HEK293 (cell line): Measurements from ENCODE around the gene ATP8B1.
"Not testable (repeated sequence)": the region's sequence is repeated elsewhere in the genome, so short reads cannot be mapped to it uniquely, and the experiment has no call there.

Experiments
- CTCF ChIA-PET: fragments of 350-600 bp; formaldehyde crosslinking; extraction: SDS; loops from one replicate; lab custom pipeline; 2021; ENCODE audit warnings: antibody characterized with exemption; lab: Yijun Ruan, JAX
- POLR2A ChIA-PET: fragments of 300-600 bp; formaldehyde crosslinking; extraction: SDS; loops from one replicate; lab custom pipeline; 2020; ENCODE audit warnings: antibody characterized with exemption, inconsistent platforms; lab: Yijun Ruan, JAX
- H3K27ac ChIP-seq: fragments of 200-500 bp; sonication (Bioruptor generic); 2 replicates; pipeline ENCODE4 v1.5.1; 2014; ENCODE audit warnings: low read depth, low read length, control low read depth, inconsistent platforms; ENCODE audit errors: extremely low read depth
- H3K36me3 ChIP-seq, 2 experiments: fragments of 200-500 bp in 1 of 2; sonication (Bioruptor generic) in 1 of 2; 1 replicate in 1 of 2; 2 replicates in 1 of 2; pipeline ENCODE4 v1.5.1; 2014 to 2017; ENCODE audit warnings: inconsistent platforms in 2 of 2, low read length in 2 of 2; ENCODE audit not compliant: control insufficient read depth in 2 of 2, insufficient read depth in 1 of 2
- H3K4me1 ChIP-seq: fragments of 200-500 bp; sonication (Bioruptor generic); 2 replicates; pipeline ENCODE4 v1.5.1; 2014; ENCODE audit warnings: mild to moderate bottlenecking, low read length, inconsistent platforms; ENCODE audit not compliant: control insufficient read depth, insufficient read depth
- H3K4me3 ChIP-seq: 2 replicates; pipeline ENCODE4 v1.5.1; 2011; ENCODE audit warnings: low read depth, mild to moderate bottlenecking, control low read depth, low read length, moderate library complexity
- H3K9me3 ChIP-seq: fragments of 200-500 bp; sonication (Bioruptor generic); 2 replicates; pipeline ENCODE4 v1.5.1; 2014; ENCODE audit warnings: low read depth, low read length, inconsistent platforms; ENCODE audit not compliant: control insufficient read depth, insufficient read depth
- KLF1 ChIP-seq: fragments of 450-650 bp; formaldehyde crosslinking; IDR thresholded peaks from 2 replicates; pipeline ENCODE4 v1.5.1; 2016; ENCODE audit warnings: missing biosample characterization, missing genetic modification characterization
- PRDM1 ChIP-seq: fragments of 450-650 bp; formaldehyde crosslinking; IDR thresholded peaks from 2 replicates; pipeline ENCODE4; 2016; ENCODE audit warnings: missing biosample characterization, missing genetic modification characterization
- REPIN1 ChIP-seq: fragments of 450-650 bp; formaldehyde crosslinking; IDR thresholded peaks from 2 replicates; pipeline ENCODE4 v1.5.1; 2017; ENCODE audit warnings: missing biosample characterization, missing genetic modification characterization, low read depth
- SETDB1 ChIP-seq: IDR thresholded peaks from one replicate; pipeline ENCODE4 v1.6.1; 2017; ENCODE audit warnings: mild to moderate bottlenecking, low read length, moderate library complexity, mixed read lengths; ENCODE audit not compliant: insufficient read length
- TSHZ1 ChIP-seq: fragments of 450-650 bp; formaldehyde crosslinking; IDR thresholded peaks from 2 replicates; pipeline ENCODE4 v1.5.1; 2016; ENCODE audit warnings: missing biosample characterization, missing genetic modification characterization, borderline replicate concordance
- ZIC2 ChIP-seq: fragments of 450-650 bp; formaldehyde crosslinking; IDR thresholded peaks from 2 replicates; pipeline ENCODE4 v1.5.1; 2016; ENCODE audit warnings: missing biosample characterization, missing genetic modification characterization
- ZNF16 ChIP-seq: fragments of 450-650 bp; formaldehyde crosslinking; IDR thresholded peaks from 2 replicates; pipeline ENCODE4 v1.5.1; 2016; ENCODE audit warnings: low read depth, missing biosample characterization, missing genetic modification characterization
- ZNF514 ChIP-seq: fragments of 450-650 bp; formaldehyde crosslinking; IDR thresholded peaks from 2 replicates; pipeline ENCODE4 v1.5.1; 2016; ENCODE audit warnings: missing biosample characterization, missing genetic modification characterization
- ZNF549 ChIP-seq: fragments of 450-650 bp; IDR thresholded peaks from 2 replicates; pipeline ENCODE4 v1.5.1; 2018; ENCODE audit warnings: missing biosample characterization, missing genetic modification characterization, mild to moderate bottlenecking, inconsistent platforms, moderate library complexity
- ZNF704 ChIP-seq: fragments of 450-650 bp; formaldehyde crosslinking; IDR thresholded peaks from 2 replicates; pipeline ENCODE4 v1.5.1; 2016; ENCODE audit warnings: missing biosample characterization, missing genetic modification characterization
- ZNF792 ChIP-seq: fragments of 450-650 bp; formaldehyde crosslinking; IDR thresholded peaks from 2 replicates; pipeline ENCODE4 v1.5.1; 2016; ENCODE audit warnings: missing biosample characterization, missing genetic modification characterization
- ZSCAN30 ChIP-seq: fragments of 450-650 bp; IDR thresholded peaks from 2 replicates; pipeline ENCODE4 v1.5.1; 2018; ENCODE audit warnings: missing biosample characterization, mild to moderate bottlenecking, missing genetic modification characterization, moderate library complexity
- TF ChIP-seq, protein P1 (sequence below): fragments of 450-650 bp; formaldehyde crosslinking; IDR thresholded peaks from 2 replicates; pipeline ENCODE4 v1.5.1; 2016; ENCODE audit warnings: missing biosample characterization, missing genetic modification characterization
- TF ChIP-seq, protein P2 (sequence below): fragments of 450-650 bp; formaldehyde crosslinking; IDR thresholded peaks from 2 replicates; pipeline ENCODE4 v1.5.1; 2017; ENCODE audit warnings: missing biosample characterization, missing genetic modification characterization
- TF ChIP-seq, protein P3 (sequence below): fragments of 450-650 bp; formaldehyde crosslinking; IDR thresholded peaks from 2 replicates; pipeline ENCODE4 v1.5.1; 2016; ENCODE audit warnings: missing biosample characterization, missing genetic modification characterization

ATP8B1 gene

GRCh38 chr18:57827646-57828045 is 24.5 kb upstream of the ATP8B1 start (continued):
- no peak for TF ChIP-seq ZIC2 (tag by site-specific recombination)

GRCh38 chr18:57826252-57826651 is 23.1 kb upstream of the ATP8B1 start:
- Histone ChIP-seq H3K4me1 (no peaks in the 10 kb centered on the region), H3K27ac (no peak overlapping the region), H3K36me3 (no peaks in the 10 kb centered on the region), H3K9me3 (no peaks in the 10 kb centered on the region), H3K4me3 (no peak overlapping the region)
- TF ChIP-seq SETDB1 (no peak), KLF1 (tag by site-specific recombination) (no peak), TSHZ1 (no peak), ZNF16 (tag by site-specific recombination) (no peak), ZNF549 (tag by site-specific recombination) (no peak), ZNF704 (tag by site-specific recombination) (no peak), REPIN1 (tag by site-specific recombination) (no peak), ZIC2 (tag by site-specific recombination) (no peak), ZNF792 (tag by site-specific recombination) (no peak)
- TF ChIP-seq, protein P1, sequence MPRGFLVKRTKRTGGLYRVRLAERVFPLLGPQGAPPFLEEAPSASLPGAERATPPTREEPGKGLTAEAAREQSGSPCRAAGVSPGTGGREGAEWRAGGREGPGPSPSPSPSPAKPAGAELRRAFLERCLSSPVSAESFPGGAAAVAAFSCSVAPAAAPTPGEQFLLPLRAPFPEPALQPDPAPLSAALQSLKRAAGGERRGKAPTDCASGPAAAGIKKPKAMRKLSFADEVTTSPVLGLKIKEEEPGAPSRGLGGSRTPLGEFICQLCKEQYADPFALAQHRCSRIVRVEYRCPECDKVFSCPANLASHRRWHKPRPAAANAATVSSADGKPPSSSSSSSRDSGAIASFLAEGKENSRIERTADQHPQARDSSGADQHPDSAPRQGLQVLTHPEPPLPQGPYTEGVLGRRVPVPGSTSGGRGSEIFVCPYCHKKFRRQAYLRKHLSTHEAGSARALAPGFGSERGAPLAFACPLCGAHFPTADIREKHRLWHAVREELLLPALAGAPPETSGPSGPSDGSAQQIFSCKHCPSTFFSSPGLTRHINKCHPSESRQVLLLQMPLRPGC (tag by site-specific recombination), result no peak
- POLR2A ChIA-PET, result no interaction called here
- CTCF ChIA-PET, result interaction anchor here (0.6 kb wide), 1 partner anchor 154 kb away, joined by 5 read pairs; no protein-coding TSS in a partner anchor

- POLR2A ChIA-PET, result interaction anchor here (1.0 kb wide), 1 partner anchor 194 kb away, joined by 3 read pairs; no protein-coding TSS in a partner anchor
- CTCF ChIA-PET, result interaction anchor here (1.7 kb wide), 1 partner anchor 11 kb away, joined by 5 read pairs; no protein-coding TSS in a partner anchor
These were observed 17.5 kb upstream of the ATP8B1 start for GRCh38 chr18:57820583-57820982.

DNA sequence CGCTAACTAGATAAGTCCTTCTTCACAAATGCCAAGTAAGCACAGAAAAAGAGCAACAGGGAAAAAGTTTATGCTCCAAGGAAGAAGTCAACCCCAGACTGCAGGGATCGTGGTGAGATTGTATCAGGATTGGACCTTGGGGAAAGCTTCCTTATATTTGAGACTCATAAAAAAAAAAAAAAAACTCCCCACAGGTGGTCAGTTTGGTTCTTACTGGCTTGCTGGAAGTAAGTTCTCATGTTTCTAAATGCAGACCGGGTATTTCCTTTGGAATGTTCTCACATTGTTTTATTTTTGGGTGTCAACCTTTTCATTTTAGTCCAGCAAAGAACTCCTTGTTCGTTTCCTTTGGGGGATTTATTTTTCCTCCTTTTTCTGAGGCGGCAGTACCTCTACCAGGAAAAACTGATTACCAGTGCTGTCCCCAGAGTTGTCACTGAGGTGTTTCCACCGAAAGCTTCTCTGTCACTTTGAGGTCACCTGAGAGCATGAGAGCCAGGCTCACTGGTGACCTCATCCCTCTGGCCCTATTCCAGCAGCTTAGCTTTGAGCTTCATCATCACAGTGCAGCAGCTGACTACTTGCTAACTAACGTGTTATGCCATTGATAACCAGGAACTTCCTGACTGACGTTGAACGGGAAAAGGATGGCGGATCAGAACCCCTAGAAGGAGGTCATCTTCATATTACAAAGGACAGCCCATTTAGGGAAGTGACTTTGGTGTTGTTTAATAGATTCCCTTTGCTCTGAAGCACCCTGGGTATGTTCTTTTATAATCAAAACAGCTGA is 16.8 kb upstream of the ATP8B1 start:
- no peaks in the 10 kb centered on the region for H3K36me3 ChIP-seq
- no peaks in the 10 kb centered on the region for H3K9me3 ChIP-seq
- peaks cover 8% of the 10 kb centered on the region for H3K4me1 ChIP-seq
- H3K4me3 ChIP-seq, result no peak overlapping the region; the same call in 1 of the 2 replicates
- POLR2A ChIA-PET, result interaction anchor here (0.6 to 1.0 kb wide), 2 partner anchors 41 to 193 kb away, joined by 3 to 4 read pairs; no protein-coding TSS in a partner anchor
- CTCF ChIA-PET, result interaction anchor here (1.7 kb wide), 1 partner anchor 12 kb away, joined by 5 read pairs; no protein-coding TSS in a partner anchor
- H3K27ac ChIP-seq, result no peak overlapping the region
- peak; percentile 78 for TF ChIP-seq PRDM1 (tag by site-specific recombination)
- TF ChIP-seq, protein P2, sequence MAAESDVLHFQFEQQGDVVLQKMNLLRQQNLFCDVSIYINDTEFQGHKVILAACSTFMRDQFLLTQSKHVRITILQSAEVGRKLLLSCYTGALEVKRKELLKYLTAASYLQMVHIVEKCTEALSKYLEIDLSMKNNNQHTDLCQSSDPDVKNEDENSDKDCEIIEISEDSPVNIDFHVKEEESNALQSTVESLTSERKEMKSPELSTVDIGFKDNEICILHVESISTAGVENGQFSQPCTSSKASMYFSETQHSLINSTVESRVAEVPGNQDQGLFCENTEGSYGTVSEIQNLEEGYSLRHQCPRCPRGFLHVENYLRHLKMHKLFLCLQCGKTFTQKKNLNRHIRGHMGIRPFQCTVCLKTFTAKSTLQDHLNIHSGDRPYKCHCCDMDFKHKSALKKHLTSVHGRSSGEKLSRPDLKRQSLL (tag by site-specific recombination), result 0 out of 2 replicates have a peak, but pooled peaks have one; percentile 8
- TF ChIP-seq ZSCAN30 (tag by site-specific recombination), result 0 out of 2 replicates have a peak, but pooled peaks have one; percentile 21
- TF ChIP-seq, protein P3, sequence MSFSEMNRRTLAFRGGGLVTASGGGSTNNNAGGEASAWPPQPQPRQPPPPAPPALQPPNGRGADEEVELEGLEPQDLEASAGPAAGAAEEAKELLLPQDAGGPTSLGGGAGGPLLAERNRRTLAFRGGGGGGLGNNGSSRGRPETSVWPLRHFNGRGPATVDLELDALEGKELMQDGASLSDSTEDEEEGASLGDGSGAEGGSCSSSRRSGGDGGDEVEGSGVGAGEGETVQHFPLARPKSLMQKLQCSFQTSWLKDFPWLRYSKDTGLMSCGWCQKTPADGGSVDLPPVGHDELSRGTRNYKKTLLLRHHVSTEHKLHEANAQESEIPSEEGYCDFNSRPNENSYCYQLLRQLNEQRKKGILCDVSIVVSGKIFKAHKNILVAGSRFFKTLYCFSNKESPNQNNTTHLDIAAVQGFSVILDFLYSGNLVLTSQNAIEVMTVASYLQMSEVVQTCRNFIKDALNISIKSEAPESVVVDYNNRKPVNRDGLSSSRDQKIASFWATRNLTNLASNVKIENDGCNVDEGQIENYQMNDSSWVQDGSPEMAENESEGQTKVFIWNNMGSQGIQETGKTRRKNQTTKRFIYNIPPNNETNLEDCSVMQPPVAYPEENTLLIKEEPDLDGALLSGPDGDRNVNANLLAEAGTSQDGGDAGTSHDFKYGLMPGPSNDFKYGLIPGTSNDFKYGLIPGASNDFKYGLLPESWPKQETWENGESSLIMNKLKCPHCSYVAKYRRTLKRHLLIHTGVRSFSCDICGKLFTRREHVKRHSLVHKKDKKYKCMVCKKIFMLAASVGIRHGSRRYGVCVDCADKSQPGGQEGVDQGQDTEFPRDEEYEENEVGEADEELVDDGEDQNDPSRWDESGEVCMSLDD (tag by site-specific recombination), result 0 out of 2 replicates have a peak, but pooled peaks have one; percentile 32
- TF ChIP-seq ZNF514 (tag by site-specific recombination), result no peak
- TF ChIP-seq, protein P1 (tag by site-specific recombination), result 0 out of 2 replicates have a peak, but pooled peaks have one; percentile 42

More at GRCh38 chr18:57820583-57820982, 17.5 kb upstream of the ATP8B1 start:
- H3K4me3 ChIP-seq, H3K4me1 ChIP-seq, H3K36me3 ChIP-seq, H3K9me3 ChIP-seq, H3K27ac ChIP-seq: not testable (repeated sequence)
